GM21381 (cell line): ENCODE results near the gene DGKQ.
A peak's percentile ranks its signal among the peaks of the same experiment; 100 is the strongest.
"Not testable (repeated sequence)": the region's sequence is repeated elsewhere in the genome, so short reads cannot be mapped to it uniquely, and the experiment has no call there.

Experiments used
- ATAC-seq: cut with Tn5 transposase; IDR thresholded peaks from one replicate; pipeline ENCODE4 v1.9.1; 2021; ENCODE audit warnings: mild to moderate bottlenecking, moderate library complexity; ENCODE audit not compliant: unreplicated experiment

DGKQ gene

GRCh38 chr4:929096-929765 is 44.1 kb downstream of the DGKQ start:
- ATAC-seq = no peak

- not testable (repeated sequence) for ATAC-seq
Observed at GRCh38 chr4:927566-927965, 45.8 kb downstream of the DGKQ start.

DNA sequence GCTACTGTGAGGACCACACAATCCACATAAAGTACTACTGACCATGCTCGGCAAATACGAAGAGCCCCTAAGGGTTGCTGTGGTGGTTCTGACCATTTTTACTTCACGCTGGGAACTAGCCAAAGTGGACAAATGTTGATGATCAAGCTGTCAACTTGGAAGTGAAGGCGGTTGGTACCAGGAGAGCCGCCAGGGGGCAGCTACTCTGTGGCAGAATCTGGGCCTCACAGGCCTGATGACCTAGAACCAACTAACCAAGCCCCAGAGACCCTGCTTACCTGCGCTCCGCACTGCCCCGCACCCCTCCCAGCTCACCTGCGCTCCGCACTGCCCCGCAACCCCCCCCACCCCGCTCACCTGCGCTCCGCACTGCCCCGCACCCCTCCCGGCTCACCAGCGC is 46.8 kb downstream of the DGKQ start:
- no peak for ATAC-seq

GRCh38 chr4:925771-926500 is 47.4 kb downstream of the DGKQ start:
- ATAC-seq = no peak

DNA sequence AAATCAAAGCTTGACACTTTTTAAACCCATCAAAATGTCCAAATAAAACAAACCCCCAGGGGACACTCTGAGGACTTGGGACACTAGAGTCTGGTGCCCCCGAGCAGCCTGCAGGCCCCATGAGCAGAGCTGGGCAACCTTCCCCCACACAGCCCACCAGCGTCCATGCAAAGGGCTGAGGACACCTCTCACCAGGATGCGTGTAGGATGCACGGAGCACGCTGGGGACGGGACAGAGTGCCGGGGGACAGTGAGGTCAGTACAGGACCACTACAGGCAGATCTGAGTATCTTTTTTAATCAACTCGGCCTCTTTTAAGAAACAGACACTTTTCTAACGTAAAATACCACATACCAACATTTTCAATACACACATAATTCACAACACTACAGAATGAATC is 48.2 kb downstream of the DGKQ start:
- ATAC-seq = no peak

DNA sequence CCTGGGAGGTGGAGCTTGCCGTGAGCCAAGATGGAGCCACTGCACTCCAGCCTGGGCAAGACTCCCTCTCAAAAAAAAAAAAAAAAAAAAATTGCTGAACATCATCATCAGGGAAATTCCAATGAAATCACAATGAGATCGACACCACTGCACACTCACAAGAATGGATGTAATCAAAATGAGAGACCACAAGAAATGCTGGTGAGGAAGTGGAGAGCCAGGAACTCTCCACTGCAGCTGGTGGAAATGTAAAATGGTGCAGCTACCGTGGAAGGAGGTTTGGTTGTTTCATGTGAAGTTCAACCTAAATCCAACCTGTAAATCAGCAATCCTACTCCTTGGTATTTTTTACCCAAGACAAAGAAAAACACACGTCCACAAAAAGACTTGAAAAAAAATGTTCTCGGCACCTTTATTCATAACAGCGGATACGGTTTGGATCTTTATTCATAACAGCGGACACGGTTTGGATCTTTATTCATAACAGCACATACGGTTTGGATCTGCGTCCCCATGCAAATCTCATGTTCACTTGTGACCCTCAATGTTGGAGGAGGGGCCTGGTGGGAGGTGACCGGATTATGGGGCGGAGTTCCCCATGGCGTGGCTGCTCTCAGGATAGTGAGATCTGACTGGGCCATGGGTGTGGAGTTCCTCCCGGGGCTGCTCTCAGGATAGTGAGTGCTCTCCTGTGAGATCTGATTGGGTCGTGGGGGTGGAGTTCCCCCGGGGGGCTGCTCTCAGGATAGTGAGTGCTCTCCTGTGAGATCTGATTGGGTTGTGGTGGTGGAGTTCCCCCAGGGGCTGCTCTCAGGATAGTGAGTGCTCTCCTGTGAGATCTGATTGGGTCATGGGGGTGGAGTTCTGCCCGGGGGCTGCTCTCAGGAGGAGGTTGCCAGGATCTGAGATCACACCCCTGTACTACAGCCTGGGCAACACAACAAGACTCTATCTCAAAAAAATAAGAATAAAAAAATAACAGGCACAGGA is 49.0 kb downstream of the DGKQ start:
- ATAC-seq = peak; percentile 40

- no peak for ATAC-seq
Observed at GRCh38 chr4:921830-922331, 51.5 kb downstream of the DGKQ start.

- ATAC-seq = not testable (repeated sequence)
Observed at GRCh38 chr4:919004-919680, 54.2 kb downstream of the DGKQ start.

GRCh38 chr4:918591-918990 is 54.8 kb downstream of the DGKQ start:
- ATAC-seq = not testable (repeated sequence)

- ATAC-seq = no peak
Observed at GRCh38 chr4:917992-918391, 55.4 kb downstream of the DGKQ start.

GRCh38 chr4:917466-917865 is 55.9 kb downstream of the DGKQ start:
- ATAC-seq = no peak

GRCh38 chr4:915595-915994 is 57.8 kb downstream of the DGKQ start:
- ATAC-seq = no peak

GRCh38 chr4:915041-915474 is 58.3 kb downstream of the DGKQ start:
- ATAC-seq = no peak

GRCh38 chr4:914531-914930 is 58.8 kb downstream of the DGKQ start:
- ATAC-seq = no peak

DNA sequence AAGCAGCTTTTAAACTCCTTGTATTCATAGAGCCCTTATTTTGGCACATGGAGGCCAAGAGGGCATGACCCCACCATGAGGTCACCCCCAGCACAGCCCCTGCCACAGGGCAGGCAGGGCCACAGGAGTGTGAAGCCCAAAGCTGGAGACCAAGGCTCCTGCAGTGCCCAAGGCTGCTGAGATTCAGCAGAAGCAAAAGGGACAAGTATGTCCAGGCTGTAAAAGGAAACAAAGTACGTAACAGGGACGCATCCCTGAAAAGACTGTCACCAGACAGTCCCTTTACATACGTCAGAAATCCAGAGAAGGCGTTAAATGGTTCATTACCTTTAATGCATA is 60.1 kb downstream of the DGKQ start:
- ATAC-seq = no peak

GRCh38 chr4:912548-913279 is 60.7 kb downstream of the DGKQ start:
- ATAC-seq = no peak

DNA sequence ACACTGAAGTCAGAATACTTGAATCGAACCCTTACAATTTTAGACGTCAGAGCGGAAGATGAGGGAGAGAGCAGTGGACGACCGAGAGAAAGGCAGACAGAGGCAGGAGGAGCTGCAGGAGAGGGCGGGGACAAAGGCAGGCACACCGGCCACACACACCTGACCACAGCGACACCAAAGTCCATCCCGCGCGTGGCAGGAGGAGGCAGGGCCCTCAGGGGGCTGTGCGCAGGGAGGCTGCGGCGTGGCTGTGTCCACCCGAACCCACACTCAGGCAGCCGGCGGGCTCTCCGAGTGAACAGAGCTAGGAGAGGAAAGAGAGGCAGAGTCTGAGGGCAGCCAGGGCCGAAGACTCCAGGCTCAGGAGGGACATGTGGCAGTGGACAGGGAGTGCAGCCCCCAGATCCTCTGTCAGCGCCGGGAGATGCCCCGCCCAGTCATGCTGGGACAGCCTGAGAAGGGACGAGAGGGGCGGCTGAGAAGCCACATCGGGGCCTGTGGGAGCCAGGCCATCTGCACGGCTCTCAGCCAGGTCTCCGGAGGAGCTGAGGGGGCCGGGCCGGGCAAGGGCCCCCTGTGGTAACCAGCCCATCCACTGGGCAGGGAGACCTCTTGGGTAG is 61.4 kb downstream of the DGKQ start:
- ATAC-seq = no peak

DNA sequence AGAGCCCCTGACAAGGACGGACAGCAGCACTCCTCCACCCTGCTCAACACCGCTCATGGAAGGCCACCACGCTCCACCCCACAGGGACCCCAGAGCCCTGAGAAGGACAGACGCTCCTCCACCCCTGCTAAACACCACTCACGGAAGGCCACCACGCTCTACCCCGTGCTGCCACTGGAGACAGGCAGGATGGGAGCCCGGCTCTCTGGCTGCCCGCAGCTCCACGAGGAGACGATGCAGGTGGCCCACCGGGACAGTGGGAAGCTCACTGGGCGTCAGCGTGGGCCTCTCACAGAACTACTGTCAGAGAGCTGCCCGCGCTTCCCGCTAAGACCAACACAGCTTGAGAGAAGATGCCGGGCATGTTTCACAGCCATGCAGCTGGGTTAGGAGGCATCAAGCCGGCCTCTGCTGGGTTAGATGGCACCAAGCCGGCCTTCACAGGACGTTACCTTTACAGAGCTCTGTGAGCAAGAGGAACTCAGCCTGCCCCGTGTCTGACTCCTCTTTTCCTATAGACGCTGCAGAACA is 62.1 kb downstream of the DGKQ start:
- no peak for ATAC-seq

- no peak for ATAC-seq
Observed at GRCh38 chr4:910366-911091, 62.8 kb downstream of the DGKQ start.
